Liver (tissue), 3 donors: ENCODE data around the gene BAK1.

Experiments
- EGR1 ChIP-seq, 2 donors: IDR thresholded peaks; 2 replicates each; pipeline ENCODE4 v1.6.1; 2016 to 2018; ENCODE audit warnings: antibody characterized with exemption in 2 of 2, low read depth in 2 of 2
- FOXA1 ChIP-seq: IDR thresholded peaks from 2 replicates; pipeline ENCODE4 v1.6.1; 2016; ENCODE audit warnings: antibody characterized with exemption
- GABPA ChIP-seq, 2 donors: IDR thresholded peaks in 1 of 2; conservative IDR thresholded peaks in 1 of 2; 2 replicates each; pipeline ENCODE4 v1.6.1; 2016; ENCODE audit warnings: antibody characterized with exemption in 2 of 2, mild to moderate bottlenecking in 1 of 2, moderate library complexity in 1 of 2
- JUND ChIP-seq, 2 donors: IDR thresholded peaks; 2 replicates each; pipeline ENCODE4 v1.6.1; 2016; ENCODE audit warnings: antibody characterized with exemption in 2 of 2
- NR2F2 ChIP-seq: IDR thresholded peaks from 2 replicates; pipeline ENCODE4 v1.6.1; 2016; ENCODE audit warnings: antibody characterized with exemption
- RAD21 ChIP-seq, 2 donors: IDR thresholded peaks; 2 replicates each; pipeline ENCODE4 v1.6.1; 2016; ENCODE audit warnings: antibody characterized with exemption in 2 of 2, mild to moderate bottlenecking in 2 of 2
- SP1 ChIP-seq: IDR thresholded peaks from 2 replicates; pipeline ENCODE4 v1.6.1; 2018; ENCODE audit warnings: antibody characterized with exemption, mild to moderate bottlenecking
- TAF1 ChIP-seq: conservative IDR thresholded peaks from 2 replicates; pipeline ENCODE4 v1.6.1; 2016; ENCODE audit warnings: antibody characterized with exemption, mild to moderate bottlenecking
- TF ChIP-seq, protein P1 (sequence below): fragments of 150-350 bp; IDR thresholded peaks from 2 replicates; pipeline ENCODE4 v1.5.1; 2017; ENCODE audit warnings: improper control_type of control experiment, low read depth, low read length; ENCODE audit not compliant: missing input control
- TF ChIP-seq, protein P2 (sequence below): IDR thresholded peaks from 2 replicates; pipeline ENCODE4 v1.6.1; 2016; ENCODE audit warnings: antibody characterized with exemption
- donor health status: healthy.
- donor health status: healthy.

DNA sequence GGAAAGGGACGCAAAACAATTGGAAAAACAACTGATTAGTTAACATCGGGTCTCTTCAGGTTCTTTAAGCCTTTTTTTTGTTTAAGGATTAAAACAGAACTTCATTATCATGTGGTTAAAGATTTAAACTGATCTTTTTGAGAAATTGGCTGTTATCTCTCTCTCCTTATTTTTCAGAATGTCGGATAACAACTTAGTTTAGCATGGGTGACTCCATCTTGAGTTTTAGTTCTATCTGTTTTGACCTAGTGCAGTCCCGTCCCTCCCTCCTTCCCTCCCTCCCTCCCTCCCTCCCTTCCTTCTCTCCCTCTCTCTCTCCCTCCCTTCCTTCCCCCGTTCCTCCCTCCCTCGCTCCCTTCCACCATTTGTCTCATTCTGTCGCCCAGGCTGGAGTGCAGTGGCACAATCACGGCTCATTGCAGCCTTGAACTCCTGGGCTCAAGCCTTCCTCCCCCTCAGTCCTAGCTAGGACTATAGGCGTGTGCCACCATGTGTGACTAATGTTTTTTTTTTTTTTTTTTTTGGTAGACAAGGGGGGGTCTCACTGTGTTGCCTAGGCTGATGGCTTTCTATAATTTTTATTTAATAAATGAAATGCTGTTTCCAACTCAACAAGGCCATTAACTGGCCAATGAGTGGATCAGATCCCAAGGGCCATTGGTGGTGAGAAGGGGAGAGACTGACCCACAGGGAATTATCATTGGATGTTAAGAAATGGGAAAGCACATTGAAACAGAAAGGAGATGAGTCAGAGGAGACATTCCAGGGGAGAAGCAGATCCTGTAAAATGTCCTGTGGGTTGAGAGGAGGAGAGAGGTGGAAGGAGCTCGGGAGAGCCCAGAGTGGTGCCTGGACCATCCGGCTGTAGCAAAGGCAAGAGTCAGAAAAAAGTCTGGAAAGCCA, 13.6 kb downstream of the BAK1 start:
- TF ChIP-seq, protein P1, sequence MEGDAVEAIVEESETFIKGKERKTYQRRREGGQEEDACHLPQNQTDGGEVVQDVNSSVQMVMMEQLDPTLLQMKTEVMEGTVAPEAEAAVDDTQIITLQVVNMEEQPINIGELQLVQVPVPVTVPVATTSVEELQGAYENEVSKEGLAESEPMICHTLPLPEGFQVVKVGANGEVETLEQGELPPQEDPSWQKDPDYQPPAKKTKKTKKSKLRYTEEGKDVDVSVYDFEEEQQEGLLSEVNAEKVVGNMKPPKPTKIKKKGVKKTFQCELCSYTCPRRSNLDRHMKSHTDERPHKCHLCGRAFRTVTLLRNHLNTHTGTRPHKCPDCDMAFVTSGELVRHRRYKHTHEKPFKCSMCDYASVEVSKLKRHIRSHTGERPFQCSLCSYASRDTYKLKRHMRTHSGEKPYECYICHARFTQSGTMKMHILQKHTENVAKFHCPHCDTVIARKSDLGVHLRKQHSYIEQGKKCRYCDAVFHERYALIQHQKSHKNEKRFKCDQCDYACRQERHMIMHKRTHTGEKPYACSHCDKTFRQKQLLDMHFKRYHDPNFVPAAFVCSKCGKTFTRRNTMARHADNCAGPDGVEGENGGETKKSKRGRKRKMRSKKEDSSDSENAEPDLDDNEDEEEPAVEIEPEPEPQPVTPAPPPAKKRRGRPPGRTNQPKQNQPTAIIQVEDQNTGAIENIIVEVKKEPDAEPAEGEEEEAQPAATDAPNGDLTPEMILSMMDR = no peak
- no peak for TF ChIP-seq FOXA1
- TF ChIP-seq, protein P2, sequence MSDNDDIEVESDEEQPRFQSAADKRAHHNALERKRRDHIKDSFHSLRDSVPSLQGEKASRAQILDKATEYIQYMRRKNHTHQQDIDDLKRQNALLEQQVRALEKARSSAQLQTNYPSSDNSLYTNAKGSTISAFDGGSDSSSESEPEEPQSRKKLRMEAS = no peak
- TF ChIP-seq SP1 = no peak
- TF ChIP-seq TAF1 = no peak
- TF ChIP-seq NR2F2 = no peak
- no peak for TF ChIP-seq RAD21 (IDR thresholded peaks at IDR 0.05)
- TF ChIP-seq JUND (IDR thresholded peaks at IDR 0.05) = no peak
- TF ChIP-seq GABPA (IDR thresholded peaks at IDR 0.05 in 1 of 2, conservative IDR thresholded peaks at IDR 0.05 in 1 of 2) = no peak
- no peak for TF ChIP-seq EGR1 (IDR thresholded peaks at IDR 0.05; ENCODE audit: low read depth in 2 of 2)
